Hepatocyte (in vitro differentiated cells): Measurements from ENCODE around the gene FUS.

Experiments
- EZH2 ChIP-seq: fragments of 200-600 bp; sonication (generic); IDR thresholded peaks from 2 replicates; pipeline ENCODE4 v1.6.1; 2016; ENCODE audit warnings: antibody characterized with exemption, mild to moderate bottlenecking, borderline replicate concordance
- EZH2phosphoT487 ChIP-seq: fragments of 200-600 bp; sonication (generic); IDR thresholded peaks from one replicate; pipeline ENCODE4 v1.6.1; 2018; ENCODE audit warnings: antibody characterized with exemption, mild to moderate bottlenecking, low read depth, moderate library complexity; ENCODE audit not compliant: unreplicated experiment, severe bottlenecking
- TF ChIP-seq, protein P1 (sequence below): fragments of 200-600 bp; sonication (generic); IDR thresholded peaks from 2 replicates; pipeline ENCODE4 v1.5.1; 2016; ENCODE audit warnings: antibody characterized with exemption, mild to moderate bottlenecking; ENCODE audit not compliant: poor library complexity

DNA sequence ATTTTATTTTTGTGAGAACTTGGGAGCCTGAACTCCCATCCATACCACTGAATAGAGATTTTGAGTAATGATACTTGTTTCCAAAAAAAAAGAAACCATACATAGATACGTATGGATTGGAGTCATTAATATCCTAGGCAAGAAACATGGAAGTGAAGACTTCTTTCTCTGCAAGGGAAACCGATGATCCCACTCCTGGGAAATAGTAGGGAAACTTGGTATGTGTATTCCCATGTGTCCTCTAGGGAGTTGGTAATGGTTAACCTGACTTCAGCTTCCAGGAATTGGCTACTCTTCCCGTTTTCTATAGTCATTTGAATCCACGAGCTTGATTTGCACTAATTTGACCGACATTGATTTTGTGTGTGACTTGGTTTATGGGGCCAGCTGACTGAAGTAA is 5.4 kb downstream of the FUS start:
- TF ChIP-seq, protein P1, sequence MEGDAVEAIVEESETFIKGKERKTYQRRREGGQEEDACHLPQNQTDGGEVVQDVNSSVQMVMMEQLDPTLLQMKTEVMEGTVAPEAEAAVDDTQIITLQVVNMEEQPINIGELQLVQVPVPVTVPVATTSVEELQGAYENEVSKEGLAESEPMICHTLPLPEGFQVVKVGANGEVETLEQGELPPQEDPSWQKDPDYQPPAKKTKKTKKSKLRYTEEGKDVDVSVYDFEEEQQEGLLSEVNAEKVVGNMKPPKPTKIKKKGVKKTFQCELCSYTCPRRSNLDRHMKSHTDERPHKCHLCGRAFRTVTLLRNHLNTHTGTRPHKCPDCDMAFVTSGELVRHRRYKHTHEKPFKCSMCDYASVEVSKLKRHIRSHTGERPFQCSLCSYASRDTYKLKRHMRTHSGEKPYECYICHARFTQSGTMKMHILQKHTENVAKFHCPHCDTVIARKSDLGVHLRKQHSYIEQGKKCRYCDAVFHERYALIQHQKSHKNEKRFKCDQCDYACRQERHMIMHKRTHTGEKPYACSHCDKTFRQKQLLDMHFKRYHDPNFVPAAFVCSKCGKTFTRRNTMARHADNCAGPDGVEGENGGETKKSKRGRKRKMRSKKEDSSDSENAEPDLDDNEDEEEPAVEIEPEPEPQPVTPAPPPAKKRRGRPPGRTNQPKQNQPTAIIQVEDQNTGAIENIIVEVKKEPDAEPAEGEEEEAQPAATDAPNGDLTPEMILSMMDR, result no peak
- TF ChIP-seq EZH2 (no peak), EZH2phosphoT487 (no peak)
